ENCODE results near the gene UFC1.
"Not testable (repeated sequence)": the region's sequence is repeated elsewhere in the genome, so short reads cannot be mapped to it uniquely, and the experiment has no call there.

Gene UFC1

DNA sequence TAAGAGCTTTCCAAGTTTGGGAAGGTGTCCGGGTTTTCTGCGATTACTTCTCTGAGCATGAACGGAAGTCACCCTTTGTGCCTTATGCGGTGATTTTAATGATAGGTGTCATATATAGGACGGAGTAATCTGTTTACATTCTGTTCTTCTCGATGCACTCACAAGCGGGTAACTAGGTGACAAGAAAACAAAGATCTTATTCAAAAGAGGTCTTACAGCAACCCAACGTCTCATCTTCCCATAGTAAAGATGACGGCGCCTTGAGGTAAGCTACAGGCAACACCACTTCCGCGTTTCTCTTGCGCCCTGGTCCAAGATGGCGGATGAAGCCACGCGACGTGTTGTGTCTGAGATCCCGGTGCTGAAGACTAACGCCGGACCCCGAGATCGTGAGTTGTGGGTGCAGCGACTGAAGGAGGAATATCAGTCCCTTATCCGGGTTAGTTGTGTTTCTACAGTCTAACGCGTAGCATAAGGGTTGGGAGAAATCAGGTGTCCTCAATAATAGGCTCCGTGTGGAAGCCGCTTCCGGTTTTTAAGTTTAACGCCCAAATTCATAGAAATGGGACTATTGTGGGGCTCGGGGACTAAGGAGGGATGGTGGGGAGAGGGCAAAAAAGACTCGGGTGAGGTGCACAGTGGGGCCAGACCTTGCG lies at the start of gene UFC1:
Gene UFC1, plus strand, starts transcription at position 297 of the 656 bp plus-strand sequence. Its CDS starts 20 bp downstream, at position 317.
- H3K27me3 ChIP-seq (ENCODE audit: control insufficient read depth, insufficient read depth, low read length) = no peaks in the 10 kb centered on the region
- H3K9ac ChIP-seq (ENCODE audit: low read depth, low read length) = peak within 1 kb of the TSS; percentile 98
- H3K36me3 ChIP-seq (ENCODE audit: control insufficient read depth, insufficient read depth, low read length) = no peaks in the 10 kb centered on the region
- H3K4me3 ChIP-seq (ENCODE audit: low read depth, low read length) = peak within 1 kb of the TSS; percentile 92
- H3K4me1 ChIP-seq (ENCODE audit: control insufficient read depth, insufficient read depth, low read length) = no peaks in the 10 kb centered on the region
- H3K9me3 ChIP-seq (ENCODE audit: control insufficient read depth, insufficient read depth, low read length) = no peaks in the 10 kb centered on the region

- no peak overlapping the region for H3K9ac ChIP-seq (ENCODE audit: low read depth, low read length)
- H3K9me3 ChIP-seq (ENCODE audit: control insufficient read depth, insufficient read depth, low read length) = no peaks in the 10 kb centered on the region
- H3K27me3 ChIP-seq (ENCODE audit: control insufficient read depth, insufficient read depth, low read length) = no peaks in the 10 kb centered on the region
- H3K4me3 ChIP-seq (ENCODE audit: low read depth, low read length) = no peak overlapping the region
- H3K4me1 ChIP-seq (ENCODE audit: control insufficient read depth, insufficient read depth, low read length) = no peaks in the 10 kb centered on the region
- peaks cover 7% of the 10 kb centered on the region for H3K36me3 ChIP-seq (ENCODE audit: control insufficient read depth, insufficient read depth, low read length)
These were observed 47.3 kb upstream of the UFC1 start for GRCh38 chr1:161106431-161106830.

DNA sequence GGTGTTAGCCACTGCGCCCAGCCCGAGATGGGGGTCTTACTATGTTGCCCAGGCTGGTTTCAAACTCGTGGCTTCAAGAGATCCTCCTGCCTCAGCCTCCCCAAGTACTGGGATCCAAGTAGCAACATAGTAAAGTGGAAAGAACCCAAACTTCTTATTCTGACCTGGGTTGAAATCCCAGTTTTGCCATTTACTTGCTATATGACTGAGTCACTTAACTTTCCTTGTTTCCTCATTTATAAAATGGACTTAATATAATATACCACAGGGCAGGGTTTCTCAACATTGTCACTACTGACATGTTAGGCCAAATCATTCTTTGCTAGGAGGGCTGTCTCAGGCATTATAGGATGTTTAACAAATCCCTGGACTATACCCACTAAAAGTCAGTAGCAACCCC lies 42.7 kb upstream of the UFC1 start:
- no peaks in the 10 kb centered on the region for H3K9me3 ChIP-seq (ENCODE audit: control insufficient read depth, insufficient read depth, low read length)
- H3K4me3 ChIP-seq (ENCODE audit: low read depth, low read length) = no peak overlapping the region
- H3K9ac ChIP-seq (ENCODE audit: low read depth, low read length) = no peak overlapping the region
- no peaks in the 10 kb centered on the region for H3K36me3 ChIP-seq (ENCODE audit: control insufficient read depth, insufficient read depth, low read length)
- H3K4me1 ChIP-seq (ENCODE audit: control insufficient read depth, insufficient read depth, low read length) = no peaks in the 10 kb centered on the region
- H3K27me3 ChIP-seq (ENCODE audit: control insufficient read depth, insufficient read depth, low read length) = no peaks in the 10 kb centered on the region

DNA sequence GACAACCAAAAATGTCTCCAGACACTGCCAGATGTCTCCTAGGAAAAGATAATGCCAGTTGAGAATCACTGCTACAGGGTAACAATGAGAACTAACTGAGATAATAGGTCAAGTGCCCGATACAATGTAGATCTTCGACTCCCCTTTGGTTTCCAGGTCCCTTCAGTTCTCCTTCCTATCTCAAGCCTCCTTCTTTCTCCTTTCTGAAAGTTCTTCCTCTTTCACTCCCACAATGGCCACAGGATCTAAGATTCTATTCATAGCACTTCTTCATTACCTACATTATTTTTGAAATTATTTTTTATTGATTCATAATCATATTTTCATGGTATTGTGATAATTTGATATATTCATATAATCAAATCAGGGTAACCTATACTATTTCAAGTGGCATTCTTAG lies 42.3 kb upstream of the UFC1 start:
- Histone ChIP-seq H3K27me3 (ENCODE audit: control insufficient read depth, insufficient read depth, low read length) (no peaks in the 10 kb centered on the region), H3K9me3 (ENCODE audit: control insufficient read depth, insufficient read depth, low read length) (no peaks in the 10 kb centered on the region), H3K4me3 (ENCODE audit: low read depth, low read length) (no peak overlapping the region), H3K36me3 (ENCODE audit: control insufficient read depth, insufficient read depth, low read length) (no peaks in the 10 kb centered on the region), H3K9ac (ENCODE audit: low read depth, low read length) (no peak overlapping the region), H3K4me1 (ENCODE audit: control insufficient read depth, insufficient read depth, low read length) (no peaks in the 10 kb centered on the region)

DNA sequence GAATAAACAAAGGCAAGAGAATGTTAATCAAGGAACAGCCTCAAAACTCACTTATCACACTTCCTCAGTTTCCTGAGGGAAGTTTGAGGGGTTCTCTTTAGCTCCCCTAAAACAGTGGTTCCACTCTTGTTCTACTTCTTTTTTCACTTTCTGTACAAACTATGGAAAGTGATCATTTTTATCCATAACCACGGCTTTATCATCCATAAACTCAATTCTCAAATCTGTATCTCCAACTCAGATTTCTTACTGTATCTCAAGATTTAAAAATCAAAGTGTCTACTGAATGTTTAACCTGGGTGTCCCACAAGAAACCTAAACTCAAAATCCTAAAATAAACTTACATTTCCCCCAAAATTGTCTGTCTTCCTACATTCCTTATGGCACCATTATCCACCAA lies 39.9 kb upstream of the UFC1 start:
- H3K9me3 ChIP-seq (ENCODE audit: control insufficient read depth, insufficient read depth, low read length) = no peaks in the 10 kb centered on the region

DNA sequence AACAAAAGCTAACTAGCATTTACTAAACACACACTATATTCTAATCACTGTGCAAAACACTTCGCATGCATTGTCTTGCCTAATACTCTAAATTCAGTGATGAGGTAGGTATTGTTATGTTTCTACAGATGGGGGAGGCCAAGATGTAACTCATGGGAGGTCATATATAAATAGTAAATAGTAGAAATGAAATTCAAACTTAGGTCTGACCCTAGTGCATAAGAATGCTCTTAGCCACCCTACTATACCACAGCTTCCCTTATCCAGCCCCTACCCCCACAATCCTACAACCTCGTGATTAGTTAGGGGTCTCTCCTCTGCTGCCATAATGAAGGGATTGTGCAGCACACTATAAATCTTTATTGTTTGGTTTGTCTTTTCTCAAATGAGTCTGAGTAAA lies 39.2 kb upstream of the UFC1 start:
- Histone ChIP-seq H3K36me3 (ENCODE audit: control insufficient read depth, insufficient read depth, low read length) (no peaks in the 10 kb centered on the region), H3K9ac (ENCODE audit: low read depth, low read length) (no peak overlapping the region), H3K4me3 (ENCODE audit: low read depth, low read length) (no peak overlapping the region), H3K27me3 (ENCODE audit: control insufficient read depth, insufficient read depth, low read length) (no peaks in the 10 kb centered on the region), H3K4me1 (ENCODE audit: control insufficient read depth, insufficient read depth, low read length) (peaks cover 9% of the 10 kb centered on the region), H3K9me3 (ENCODE audit: control insufficient read depth, insufficient read depth, low read length) (no peaks in the 10 kb centered on the region)

More for the DNA sequence above, 39.9 kb upstream of the UFC1 start:
- Histone ChIP-seq H3K9ac (ENCODE audit: low read depth, low read length) (no peak overlapping the region), H3K4me3 (ENCODE audit: low read depth, low read length) (no peak overlapping the region), H3K4me1 (ENCODE audit: control insufficient read depth, insufficient read depth, low read length) (peaks cover 3% of the 10 kb centered on the region), H3K27me3 (ENCODE audit: control insufficient read depth, insufficient read depth, low read length) (no peaks in the 10 kb centered on the region), H3K36me3 (ENCODE audit: control insufficient read depth, insufficient read depth, low read length) (no peaks in the 10 kb centered on the region)

GRCh38 chr1:161115132-161115711 lies 38.6 kb upstream of the UFC1 start:
- Histone ChIP-seq H3K4me1 (ENCODE audit: control insufficient read depth, insufficient read depth, low read length) (peaks cover 11% of the 10 kb centered on the region), H3K27me3 (ENCODE audit: control insufficient read depth, insufficient read depth, low read length) (no peaks in the 10 kb centered on the region), H3K4me3 (ENCODE audit: low read depth, low read length) (no peak overlapping the region), H3K36me3 (ENCODE audit: control insufficient read depth, insufficient read depth, low read length) (no peaks in the 10 kb centered on the region), H3K9ac (ENCODE audit: low read depth, low read length) (no peak overlapping the region), H3K9me3 (ENCODE audit: control insufficient read depth, insufficient read depth, low read length) (no peaks in the 10 kb centered on the region)

GRCh38 chr1:161115961-161116360 lies 37.8 kb upstream of the UFC1 start:
- H3K9ac ChIP-seq (ENCODE audit: low read depth, low read length); H3K4me3 ChIP-seq (ENCODE audit: low read depth, low read length): not testable (repeated sequence)

GRCh38 chr1:161117759-161118581 lies 35.8 kb upstream of the UFC1 start, which contains the start of the genes NIT1 and PFDN2:
Gene NIT1 (plus strand): TSS chr1:161118105. CDS start chr1:161118177, 72 bp downstream.
Gene PFDN2 (minus strand): TSS chr1:161118037. CDS start chr1:161118026, 11 bp downstream.
- peak within 1 kb of the TSS; percentile 100 for H3K4me3 ChIP-seq (ENCODE audit: low read depth, low read length)
- H3K9ac ChIP-seq (ENCODE audit: low read depth, low read length) = peak within 1 kb of the TSS; percentile 90
- H3K27me3 ChIP-seq (ENCODE audit: control insufficient read depth, insufficient read depth, low read length) = no peaks in the 10 kb centered on the region
- H3K36me3 ChIP-seq (ENCODE audit: control insufficient read depth, insufficient read depth, low read length) = peaks cover 22% of the 10 kb centered on the region
- H3K9me3 ChIP-seq (ENCODE audit: control insufficient read depth, insufficient read depth, low read length) = no peaks in the 10 kb centered on the region
- H3K4me1 ChIP-seq (ENCODE audit: control insufficient read depth, insufficient read depth, low read length) = peaks cover 11% of the 10 kb centered on the region

More at GRCh38 chr1:161115961-161116360, 37.8 kb upstream of the UFC1 start:
- not testable (repeated sequence) for H3K36me3 ChIP-seq (ENCODE audit: control insufficient read depth, insufficient read depth, low read length); H3K9me3 ChIP-seq (ENCODE audit: control insufficient read depth, insufficient read depth, low read length); H3K27me3 ChIP-seq (ENCODE audit: control insufficient read depth, insufficient read depth, low read length)
- peaks cover 11% of the 10 kb centered on the region for H3K4me1 ChIP-seq (ENCODE audit: control insufficient read depth, insufficient read depth, low read length)

DNA sequence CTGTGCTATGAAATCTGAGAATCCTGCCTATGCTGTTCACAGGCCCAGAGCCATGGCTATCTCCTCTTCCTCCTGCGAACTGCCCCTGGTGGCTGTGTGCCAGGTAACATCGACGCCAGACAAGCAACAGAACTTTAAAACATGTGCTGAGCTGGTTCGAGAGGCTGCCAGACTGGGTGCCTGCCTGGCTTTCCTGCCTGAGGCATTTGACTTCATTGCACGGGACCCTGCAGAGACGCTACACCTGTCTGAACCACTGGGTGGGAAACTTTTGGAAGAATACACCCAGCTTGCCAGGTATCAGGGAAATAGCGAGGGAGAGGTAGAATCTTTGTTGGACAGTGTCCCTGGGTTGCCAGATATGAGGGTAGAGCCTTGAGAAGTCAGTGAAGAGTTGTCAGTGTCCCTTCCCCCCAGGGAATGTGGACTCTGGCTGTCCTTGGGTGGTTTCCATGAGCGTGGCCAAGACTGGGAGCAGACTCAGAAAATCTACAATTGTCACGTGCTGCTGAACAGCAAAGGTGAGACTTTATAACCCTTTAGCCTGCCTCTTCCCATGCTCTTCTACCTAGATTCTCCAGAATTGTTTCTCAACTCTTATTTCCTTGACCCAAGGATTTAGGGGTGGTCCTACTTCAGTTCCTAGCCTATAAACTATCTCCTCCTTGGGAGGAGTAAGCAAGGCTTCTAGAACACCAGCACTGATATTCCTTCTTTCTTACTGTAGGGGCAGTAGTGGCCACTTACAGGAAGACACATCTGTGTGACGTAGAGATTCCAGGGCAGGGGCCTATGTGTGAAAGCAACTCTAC lies 34.5 kb upstream of the UFC1 start:
- peaks cover 11% of the 10 kb centered on the region for H3K4me1 ChIP-seq (ENCODE audit: control insufficient read depth, insufficient read depth, low read length)
- peak overlapping the region; percentile 100 for H3K4me3 ChIP-seq (ENCODE audit: low read depth, low read length)
- H3K36me3 ChIP-seq (ENCODE audit: control insufficient read depth, insufficient read depth, low read length) = peaks cover 31% of the 10 kb centered on the region
- no peaks in the 10 kb centered on the region for H3K9me3 ChIP-seq (ENCODE audit: control insufficient read depth, insufficient read depth, low read length)
- no peaks in the 10 kb centered on the region for H3K27me3 ChIP-seq (ENCODE audit: control insufficient read depth, insufficient read depth, low read length)
- no peak overlapping the region for H3K9ac ChIP-seq (ENCODE audit: low read depth, low read length)

DNA sequence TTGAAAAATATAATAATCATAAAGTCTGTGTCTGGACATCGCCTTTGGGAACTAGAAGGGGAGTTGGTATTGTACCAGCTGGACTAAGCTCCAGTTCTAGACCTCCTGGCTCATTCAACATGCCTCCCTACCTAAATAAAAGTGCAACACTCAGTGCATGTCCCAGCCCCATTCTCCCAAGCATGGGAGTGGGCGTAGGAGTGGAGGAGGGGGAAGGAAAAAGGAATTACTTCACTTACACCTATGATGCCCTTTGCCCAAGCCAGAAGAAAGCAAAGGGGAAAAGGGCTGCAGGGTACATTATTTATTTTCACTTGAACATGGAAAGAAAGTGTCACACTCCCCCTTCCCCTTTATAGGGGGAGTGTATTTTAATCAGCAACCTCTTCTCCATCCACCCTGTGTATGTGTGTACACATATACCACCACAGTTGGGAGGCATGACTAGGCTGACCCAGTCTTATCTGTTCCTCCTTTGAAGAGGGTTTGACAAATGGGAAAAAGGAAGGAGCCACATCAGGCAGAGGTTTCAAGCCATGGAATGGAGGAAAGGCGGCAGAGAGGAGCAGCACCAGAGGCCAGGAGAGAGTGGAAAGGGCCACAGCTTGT lies 32.6 kb upstream of the UFC1 start:
- H3K4me3 ChIP-seq (ENCODE audit: low read depth, low read length) = no peak overlapping the region
- no peaks in the 10 kb centered on the region for H3K9me3 ChIP-seq (ENCODE audit: control insufficient read depth, insufficient read depth, low read length)
- H3K27me3 ChIP-seq (ENCODE audit: control insufficient read depth, insufficient read depth, low read length) = no peaks in the 10 kb centered on the region
- no peak overlapping the region for H3K9ac ChIP-seq (ENCODE audit: low read depth, low read length)
- H3K36me3 ChIP-seq (ENCODE audit: control insufficient read depth, insufficient read depth, low read length) = peaks cover 32% of the 10 kb centered on the region
- H3K4me1 ChIP-seq (ENCODE audit: control insufficient read depth, insufficient read depth, low read length) = peaks cover 11% of the 10 kb centered on the region
